8988T (cell line): ENCODE results near the gene PP2D1.
"Not testable (repeated sequence)": the region's sequence is repeated elsewhere in the genome, so short reads cannot be mapped to it uniquely, and the experiment has no call there.

Source experiments
- DNase-seq: peaks from one replicate; pipeline ENCODE4 v3.0.0; 2011

Gene PP2D1, protein sequence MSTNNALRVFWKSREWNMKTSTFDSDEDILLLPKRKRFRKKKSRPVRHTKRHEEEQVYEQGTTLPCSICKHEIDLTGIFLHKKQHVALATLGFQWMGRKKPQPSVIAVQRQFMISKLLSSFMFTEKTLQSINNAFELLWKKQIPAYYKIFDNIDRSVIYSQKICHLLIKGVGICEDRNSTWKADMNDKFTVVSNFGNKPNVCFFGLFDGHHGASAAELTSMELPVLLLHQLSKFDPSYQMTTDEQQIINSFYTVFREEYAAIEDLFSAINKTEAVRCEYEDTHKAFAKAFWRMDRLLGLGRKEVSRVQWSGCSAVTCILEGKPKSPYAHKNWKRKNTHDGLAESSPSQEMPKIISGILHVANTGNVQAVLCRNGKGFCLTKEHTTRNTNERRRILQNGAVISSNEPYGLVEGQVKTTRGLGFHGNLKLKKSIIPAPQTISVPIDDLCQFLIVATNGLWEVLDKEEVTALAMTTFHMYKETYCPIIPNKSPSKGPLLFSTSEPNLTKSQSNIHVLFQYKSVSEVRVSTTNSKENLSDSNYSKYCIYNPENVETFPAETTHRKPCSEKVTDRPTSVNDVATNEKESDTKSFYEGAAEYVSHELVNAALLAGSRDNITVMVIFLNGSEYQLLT

GRCh38 chr3:20012164-20012563 is at the start of gene PP2D1:
PP2D1 (minus strand) TSS chr3:20012264; CDS start chr3:20012072, 192 bp downstream.
- DNase-seq, result no peak

- no peak for DNase-seq
These were observed 49.1 kb upstream of the PP2D1 start for GRCh38 chr3:20060974-20061685.

DNA sequence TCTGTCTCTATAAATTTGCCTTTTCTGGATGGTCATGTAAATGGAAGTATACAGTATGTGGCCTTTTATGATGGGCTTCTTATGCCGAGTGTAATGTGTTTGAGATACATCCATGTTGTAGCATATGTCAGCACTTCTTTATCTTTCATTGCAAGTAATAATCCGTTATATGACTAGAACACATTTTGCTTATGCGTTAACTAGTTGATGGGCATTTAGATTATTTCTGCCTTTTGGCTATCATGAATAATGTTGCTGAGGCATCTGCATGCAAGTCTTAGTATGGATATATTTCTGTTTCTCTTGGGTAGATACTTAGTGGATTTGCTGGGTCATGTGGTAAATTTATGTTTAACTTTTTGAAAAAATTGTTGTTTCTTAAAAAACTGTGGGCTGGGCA is 47.9 kb upstream of the PP2D1 start:
- no peak for DNase-seq

DNA sequence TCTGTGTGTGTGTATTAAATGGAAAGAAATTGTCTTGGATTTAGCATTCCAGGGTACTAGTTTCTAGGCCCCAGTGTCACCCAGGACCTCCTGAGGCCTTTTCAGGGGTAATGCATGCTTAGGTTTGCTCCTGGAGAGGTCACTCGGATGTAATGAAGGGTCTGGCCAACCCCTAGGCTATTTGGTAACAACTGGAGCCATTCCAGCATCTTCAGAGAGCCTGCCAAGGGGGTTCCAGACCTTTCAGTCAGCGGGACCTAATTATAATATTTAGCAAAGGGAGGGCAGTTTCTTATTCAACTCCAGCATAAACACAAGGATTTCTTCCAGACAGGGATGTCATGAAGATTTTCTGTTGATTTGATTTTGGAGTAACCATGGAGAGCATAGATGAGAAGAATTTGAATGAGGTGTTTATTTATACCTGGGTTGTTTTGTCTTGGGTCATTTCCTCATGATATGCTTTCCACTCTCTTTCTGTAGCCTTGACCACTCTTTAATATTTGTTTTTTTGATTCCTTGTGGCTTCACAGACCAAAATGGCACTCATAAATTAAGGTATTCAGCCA is 45.6 kb upstream of the PP2D1 start:
- no peak for DNase-seq

DNA sequence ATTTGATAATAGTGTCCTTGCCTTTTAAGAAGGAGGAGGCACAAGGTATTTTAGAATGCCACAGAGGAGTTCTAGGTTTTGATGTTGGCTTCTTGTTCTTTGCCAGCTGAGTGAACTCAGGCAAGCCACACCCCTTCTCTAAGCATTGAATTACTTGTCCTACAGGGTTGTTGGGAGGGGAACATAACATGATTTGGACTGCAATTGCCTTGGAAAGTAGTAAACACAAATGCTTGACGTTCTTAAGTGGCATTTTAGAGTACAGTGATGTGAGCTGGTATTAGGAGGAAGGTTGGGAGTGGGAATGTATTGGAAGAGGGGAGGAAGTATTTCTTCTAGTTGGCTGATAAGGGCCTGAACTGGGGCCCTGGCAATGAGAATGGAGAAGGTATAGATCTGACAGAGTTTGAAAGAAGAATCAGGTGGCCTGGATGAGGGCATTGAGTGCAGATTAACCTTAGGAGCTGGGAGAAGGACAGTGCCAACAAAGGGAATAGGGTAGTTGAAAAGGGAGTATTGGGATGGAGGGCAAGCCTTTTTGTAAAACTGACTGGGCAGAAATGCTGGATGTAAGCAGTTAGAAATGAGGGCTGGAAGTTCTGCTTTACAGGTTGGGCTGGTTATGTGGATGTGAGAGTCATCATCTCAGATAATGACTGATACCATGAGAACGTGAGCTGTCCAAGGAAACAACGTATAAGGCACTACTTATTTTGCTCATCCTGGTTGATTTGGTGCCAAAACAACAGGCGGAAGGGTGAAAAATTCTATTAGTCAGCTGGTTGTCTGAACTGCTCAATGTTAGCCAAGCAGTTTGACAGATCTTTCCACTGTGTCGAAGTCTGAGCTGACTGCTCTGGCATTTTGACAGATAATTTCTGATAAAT is 44.9 kb upstream of the PP2D1 start:
- no peak for DNase-seq

DNA sequence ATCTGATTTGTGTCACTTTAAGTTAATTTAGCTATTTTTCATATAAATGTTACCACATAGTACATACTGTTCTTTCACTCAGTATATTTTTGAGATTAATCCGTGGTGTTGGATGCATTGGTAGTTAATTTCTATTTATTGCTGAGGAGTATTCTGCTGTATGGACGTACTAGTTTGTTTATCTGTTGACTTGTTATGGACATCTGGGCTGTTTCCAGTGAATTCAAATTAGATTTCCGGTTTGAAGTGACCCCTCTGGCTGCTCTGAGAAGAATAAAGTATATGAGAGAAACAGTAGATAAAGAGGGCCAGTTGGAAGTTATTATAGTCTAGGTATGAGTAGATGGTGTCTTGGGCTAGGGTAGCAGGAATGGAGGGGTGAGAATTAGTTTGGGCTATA is 43.8 kb upstream of the PP2D1 start:
- DNase-seq, result no peak

GRCh38 chr3:20055020-20055775 is 43.1 kb upstream of the PP2D1 start:
- DNase-seq, result no peak

- peak; percentile 51 for DNase-seq
These were observed 42.5 kb upstream of the PP2D1 start for GRCh38 chr3:20054549-20054987.

DNA sequence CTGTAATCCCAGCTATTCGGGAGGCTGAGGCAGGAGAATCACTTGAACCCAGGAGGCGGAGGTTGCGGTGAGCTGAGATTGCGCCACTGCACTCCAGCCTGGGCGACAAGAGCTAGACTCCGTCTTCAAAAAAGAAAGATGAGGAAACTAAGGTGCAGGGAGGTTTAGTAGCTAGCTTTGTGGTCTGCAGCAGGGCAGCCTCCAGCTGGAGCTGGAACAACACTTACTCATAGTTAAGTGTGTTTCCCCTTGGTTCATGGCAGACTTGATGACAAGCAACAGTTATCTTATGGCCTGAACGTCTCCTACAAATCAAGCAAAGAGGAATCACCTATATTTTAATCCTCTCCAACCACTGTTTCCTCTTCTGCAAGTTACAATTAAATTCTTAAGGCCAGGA is 40.8 kb upstream of the PP2D1 start:
- DNase-seq, result no peak

- DNase-seq, result no peak
These were observed 39.2 kb upstream of the PP2D1 start for GRCh38 chr3:20051123-20051806.

DNA sequence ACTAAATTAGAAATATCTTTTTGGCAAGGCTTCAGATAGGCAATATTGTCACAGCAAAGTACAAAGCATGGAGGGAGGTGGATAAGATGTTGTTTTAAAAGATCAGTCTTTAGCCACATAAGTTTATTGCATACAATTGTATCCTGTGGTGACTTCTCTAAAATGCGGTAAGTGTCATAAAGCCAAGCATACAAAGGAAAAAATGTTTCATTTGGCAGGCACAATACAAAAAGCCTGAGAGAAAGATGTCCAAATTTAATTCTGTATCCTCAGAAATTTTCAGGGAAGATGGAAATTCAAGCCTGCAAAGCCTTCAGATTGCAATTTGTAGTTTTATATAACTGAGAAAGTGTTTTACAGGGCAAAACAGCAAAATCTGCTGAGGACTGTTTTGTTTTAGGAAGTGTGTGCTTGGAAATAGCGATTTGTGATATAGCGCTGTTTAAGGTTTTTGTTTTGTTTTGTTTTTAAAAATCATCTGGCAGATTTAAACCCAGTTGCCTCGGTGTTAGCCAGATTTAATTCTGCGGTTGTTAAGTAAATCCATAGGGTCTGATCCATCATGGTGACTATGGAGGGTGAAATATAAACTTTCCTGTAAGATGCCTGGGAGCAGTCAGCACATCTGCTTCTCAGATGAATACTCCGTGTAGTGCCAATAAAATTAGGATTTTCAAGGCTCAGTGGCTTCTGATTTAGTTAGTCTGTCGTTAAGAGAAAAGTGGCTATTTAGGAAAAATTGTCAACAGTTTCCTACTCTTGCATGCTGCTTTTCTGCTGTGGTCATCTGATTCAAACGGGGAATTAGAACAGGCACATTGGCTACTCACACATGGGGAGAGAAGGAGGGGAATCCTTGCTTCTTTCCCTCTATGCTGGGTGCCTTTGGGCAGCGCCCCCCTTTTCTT is 36.2 kb upstream of the PP2D1 start:
- DNase-seq, result no peak

DNA sequence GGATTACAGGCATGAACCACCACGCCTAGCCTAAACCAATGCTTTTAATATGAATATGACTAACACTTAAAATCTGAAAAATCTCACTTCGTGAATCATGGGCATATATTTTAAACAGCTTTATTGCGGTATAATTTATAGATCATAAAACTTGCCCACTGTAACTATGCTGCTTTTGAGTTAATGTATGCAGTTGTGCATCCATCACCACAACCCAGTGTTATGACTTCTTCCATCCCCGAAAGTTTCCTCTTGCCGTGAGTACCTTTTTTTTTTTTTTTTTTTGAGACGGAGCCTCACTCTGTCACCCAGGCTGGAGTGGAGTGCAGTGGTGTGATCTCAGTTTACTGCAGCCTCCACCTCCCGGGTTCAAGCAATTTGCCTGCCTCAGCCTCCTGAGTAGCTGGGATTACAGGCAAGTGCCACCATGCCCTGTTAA is 35.3 kb upstream of the PP2D1 start:
- DNase-seq, result no peak

GRCh38 chr3:20046556-20046955 is 34.5 kb upstream of the PP2D1 start:
- DNase-seq, result no peak

GRCh38 chr3:20045141-20045540 is 33.1 kb upstream of the PP2D1 start:
- not testable (repeated sequence) for DNase-seq

GRCh38 chr3:20043825-20044224 is 31.8 kb upstream of the PP2D1 start:
- DNase-seq, result no peak

DNA sequence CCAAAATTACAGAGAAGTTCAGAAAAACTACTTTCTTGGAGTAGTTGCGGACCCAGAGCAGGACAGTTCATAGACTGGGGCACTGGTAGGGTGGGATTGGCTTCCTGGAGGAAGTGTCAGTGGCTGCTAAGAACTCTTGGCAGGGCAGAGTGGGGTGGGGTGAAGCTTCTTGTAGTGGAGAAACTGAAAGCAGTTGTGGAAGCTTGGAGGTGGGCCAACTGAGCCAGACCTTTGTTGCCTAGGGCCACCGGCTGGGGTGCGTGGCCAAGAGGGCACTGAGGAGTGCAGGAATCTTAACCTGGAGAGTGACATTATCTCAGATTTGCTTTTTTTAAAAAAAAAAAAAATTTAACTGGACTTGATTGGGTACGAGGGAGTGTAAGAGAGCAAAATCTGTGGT is 31.3 kb upstream of the PP2D1 start:
- DNase-seq, result no peak

DNA sequence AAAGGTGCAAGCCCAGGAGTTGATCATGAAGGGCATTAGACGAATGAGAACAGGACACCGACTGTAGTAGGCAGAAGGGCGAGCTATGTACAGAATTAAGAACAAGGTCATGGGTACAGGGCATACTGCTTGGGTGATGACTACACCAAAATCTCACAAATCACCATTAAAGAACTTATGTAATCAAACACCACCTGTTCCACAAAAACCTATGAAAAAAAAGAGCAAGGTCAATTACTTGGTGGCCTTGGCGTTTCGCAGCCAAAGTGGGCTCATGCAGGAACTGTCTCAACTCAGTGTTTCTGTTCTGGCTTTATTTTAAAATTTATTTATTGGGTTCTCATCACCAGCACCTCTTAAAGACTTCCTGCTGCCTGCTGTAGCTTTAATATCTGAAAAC is 30.3 kb upstream of the PP2D1 start:
- DNase-seq, result no peak

DNA sequence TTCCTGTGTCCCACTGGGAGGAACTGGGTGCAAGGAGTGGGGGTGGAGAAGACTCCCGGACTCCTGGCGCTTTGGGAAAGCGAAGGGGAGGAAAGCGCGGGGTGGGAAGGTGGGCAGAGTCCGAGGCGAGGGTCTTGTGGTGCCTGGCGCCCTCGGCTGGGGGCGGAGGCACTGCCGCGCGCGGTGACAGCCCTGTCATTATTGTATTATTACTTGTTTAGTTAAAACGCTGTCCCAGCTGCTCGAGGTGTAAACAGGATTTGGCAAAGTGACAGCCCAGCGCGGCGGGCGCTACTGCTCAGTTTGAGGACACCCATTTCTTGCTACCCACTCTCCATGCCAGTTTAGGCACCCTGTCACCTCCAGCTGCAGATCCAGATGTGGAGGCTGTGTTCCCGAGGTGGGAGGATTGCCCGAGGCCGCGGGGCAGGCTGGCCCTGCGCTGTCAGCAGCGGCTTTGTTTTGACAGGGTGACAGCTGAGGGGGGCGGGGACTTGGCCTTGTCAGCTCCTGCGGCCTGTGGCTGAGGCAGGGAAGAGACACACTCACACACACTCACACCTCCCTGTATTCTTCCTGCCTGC is 29.2 kb upstream of the PP2D1 start:
- peak; percentile 76 for DNase-seq

GRCh38 chr3:20040548-20041196 is 28.6 kb upstream of the PP2D1 start:
- peak; percentile 74 for DNase-seq
